ENCODE data around the gene PFKFB4.

PFKFB4 gene

Small RNA genes lying within 50 kb of the gene (small RNA-seq; reads per million reads assigned to genes)
- 0 reads per million in 2 experiments for gene MIR6823

All from SK-N-DZ (cell line).